Activated CD4-positive, alpha-beta T cell treated with anti-CD3 and anti-CD28 coated beads, Interleukin-2, amount 50 U/mL, for 4 hours (primary cell): ENCODE measurements around the gene GMCL2.

Experiments used
- DNase-seq, 2 experiments: peaks; one replicate each; pipeline ENCODE4 v3.0.0-alpha.2; 2020

Gene GMCL2

GRCh38 chr5:178136990-178137389, 50.2 kb downstream of the GMCL2 start:
- DNase-seq: no peak
